Stimulated activated CD4-positive, alpha-beta T cell treated with anti-CD3 and anti-CD28 coated beads, Interleukin-4, amount 100 ng/mL, for 4 hours (primary cell): ENCODE results near the gene SH3PXD2B.

Source experiments
- DNase-seq, 2 experiments: peaks; one replicate each; pipeline ENCODE4 v3.0.0-alpha.2; 2020

SH3PXD2B gene

DNA sequence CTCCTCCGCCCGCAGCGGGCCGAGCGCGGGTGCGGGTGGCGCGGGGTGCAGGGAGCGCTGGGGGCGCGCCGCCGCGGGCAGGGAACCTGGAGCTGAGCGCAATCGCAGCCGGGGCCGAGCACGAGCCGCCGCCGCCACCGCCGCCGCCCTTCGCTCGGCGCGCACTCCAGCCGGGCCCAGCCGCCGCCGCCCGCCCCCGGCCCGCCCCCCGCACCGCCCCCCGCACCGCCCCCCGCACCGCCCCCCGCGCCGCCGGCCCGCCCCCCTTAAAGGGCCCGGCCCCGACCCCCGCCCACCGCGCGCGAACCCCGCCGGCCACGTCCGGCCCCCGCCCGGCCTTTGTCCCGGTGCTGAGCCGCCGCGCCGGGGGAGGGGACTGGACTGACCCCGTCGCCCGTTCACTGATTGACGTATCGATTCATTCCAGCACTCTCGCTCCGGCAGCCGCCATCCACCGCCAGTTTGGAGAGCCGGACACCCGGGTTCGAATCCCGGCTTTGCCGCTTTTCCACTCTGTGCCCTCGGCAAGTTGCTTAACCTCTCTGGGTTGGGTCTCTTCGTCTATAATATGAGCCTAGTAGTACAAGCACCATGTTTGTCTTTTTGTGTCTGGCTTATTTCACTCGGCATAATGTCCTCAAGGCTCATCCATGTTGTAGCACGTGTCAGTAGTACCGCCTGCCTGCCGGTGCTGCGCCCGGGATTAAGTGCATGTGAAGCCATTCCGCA lies at the start of gene SH3PXD2B:
TSS of gene SH3PXD2B (minus strand) at position 168 of the 729 bp plus-strand sequence. CDS start 173 bp downstream, outside the sequence.
- peak; percentile 21 to 42 for DNase-seq

DNA sequence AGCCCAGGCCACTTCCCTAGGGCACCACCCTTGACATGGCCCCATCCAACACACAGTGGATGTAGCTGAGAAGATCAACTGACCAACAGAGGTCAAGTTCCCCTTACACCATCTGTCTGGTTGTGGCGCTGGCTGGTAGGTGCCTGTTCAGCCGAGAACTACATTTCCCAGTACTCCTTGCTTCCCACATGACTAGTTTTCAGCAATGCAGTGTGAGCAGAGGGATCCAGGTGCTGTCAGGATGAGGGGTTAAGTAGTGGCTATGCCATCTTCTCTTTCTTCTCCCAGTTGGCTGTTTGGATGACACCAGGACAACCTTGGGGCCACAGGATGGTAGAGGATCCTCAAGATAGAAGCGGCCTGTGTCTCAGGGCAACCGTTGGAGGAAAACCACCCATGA lies 48.6 kb upstream of the SH3PXD2B start:
- DNase-seq: no peak

DNA sequence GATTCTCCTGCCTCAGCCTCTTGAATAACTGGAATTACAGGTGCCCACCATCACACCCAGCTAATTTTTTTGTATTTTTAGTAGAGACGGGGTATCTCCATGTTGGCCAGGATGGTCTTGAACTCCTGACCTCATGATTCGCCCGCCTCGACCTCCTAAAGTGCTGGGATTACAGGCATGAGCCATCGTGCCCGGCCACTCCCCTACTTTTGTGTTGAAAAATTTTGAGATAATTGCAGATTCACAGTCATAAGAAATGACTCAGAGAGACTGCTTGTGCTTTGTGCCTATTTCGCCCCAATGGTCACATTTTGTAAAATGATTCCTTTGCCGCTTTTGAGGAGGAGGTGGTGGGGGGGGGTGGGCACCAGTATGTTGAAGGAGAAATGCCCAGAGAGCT lies 48.1 kb upstream of the SH3PXD2B start:
- no peak for DNase-seq

DNA sequence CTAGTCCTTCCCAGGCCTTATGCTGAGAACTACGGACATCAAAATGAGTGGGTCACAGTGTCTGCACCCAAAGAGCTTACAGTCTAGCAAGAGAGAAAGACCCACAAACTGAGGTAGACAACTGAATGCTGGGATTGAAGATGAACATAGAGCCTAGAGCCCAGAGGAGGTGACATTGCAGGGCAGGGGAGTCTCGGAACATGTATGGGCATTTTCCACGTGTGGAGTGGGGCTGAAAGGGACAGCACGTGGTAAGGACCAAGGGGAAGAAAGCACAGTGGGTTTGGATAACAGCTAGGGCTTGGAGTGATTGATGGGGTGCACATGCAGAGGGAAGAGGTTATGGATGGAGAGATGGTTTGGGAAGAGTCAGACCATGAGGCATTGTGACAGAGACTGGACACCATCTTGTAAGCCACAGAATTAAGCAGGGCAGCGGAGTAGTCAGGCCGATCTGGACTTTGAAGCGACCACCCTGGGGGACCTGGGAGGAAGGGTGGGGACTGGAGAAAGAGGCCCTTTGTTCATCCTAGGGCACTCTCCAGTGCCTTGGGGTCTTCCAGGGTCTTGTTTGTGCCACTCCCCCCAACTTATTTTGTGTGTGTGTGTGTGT lies 47.5 kb upstream of the SH3PXD2B start:
- no peak for DNase-seq

DNA sequence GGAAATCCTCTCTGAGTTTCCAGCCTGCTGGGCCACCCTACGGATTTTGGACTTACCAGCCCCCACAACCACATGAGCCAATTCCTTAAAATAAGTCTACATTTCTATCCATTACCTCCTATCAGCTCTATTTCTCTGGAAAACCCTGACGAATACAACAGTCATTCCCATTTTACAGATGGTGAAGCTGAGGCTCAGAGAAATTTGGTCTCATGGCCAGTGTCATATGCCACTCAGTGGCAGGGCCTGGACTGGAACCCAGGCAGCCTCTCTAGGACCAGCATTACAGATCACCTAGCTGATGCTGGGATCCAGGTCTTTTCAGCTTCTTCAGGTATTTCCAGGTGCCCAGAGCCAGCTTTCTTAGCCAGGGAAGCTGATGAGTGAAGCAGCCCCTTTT lies 45.0 kb upstream of the SH3PXD2B start:
- no peak for DNase-seq

DNA sequence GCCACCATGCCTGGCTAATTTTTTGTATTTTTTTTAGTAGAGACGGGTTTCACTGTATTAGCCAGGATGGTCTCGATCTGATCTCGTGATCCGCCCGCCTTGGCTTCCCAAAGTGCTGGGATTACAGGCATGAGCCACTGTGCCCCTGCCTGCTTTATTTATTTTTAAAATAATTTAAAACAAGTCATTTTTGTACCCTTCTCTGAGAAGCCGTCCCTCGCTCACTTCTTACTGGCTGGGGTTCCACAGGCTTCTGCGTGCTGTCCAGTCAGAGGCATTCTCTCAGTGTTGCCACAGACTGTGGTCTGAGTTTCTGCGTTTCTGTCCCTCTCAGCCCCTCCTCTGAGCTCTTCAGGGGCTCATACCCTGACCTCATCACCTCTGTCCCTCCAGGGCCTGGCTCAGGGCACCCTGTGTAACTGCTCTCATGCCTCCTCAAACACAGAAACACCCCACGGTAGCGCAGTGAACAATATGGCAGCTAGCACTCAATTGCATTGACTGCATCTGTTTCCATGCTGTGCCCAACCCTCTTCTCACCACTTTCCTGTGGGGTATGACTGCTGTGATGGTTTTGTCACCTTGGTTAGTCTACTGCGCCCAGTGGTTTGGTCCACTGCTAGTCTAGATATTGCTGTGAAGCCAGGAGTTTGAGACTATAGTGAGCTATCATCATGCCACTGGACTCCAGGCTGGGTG lies 44.3 kb upstream of the SH3PXD2B start:
- DNase-seq: no peak

DNA sequence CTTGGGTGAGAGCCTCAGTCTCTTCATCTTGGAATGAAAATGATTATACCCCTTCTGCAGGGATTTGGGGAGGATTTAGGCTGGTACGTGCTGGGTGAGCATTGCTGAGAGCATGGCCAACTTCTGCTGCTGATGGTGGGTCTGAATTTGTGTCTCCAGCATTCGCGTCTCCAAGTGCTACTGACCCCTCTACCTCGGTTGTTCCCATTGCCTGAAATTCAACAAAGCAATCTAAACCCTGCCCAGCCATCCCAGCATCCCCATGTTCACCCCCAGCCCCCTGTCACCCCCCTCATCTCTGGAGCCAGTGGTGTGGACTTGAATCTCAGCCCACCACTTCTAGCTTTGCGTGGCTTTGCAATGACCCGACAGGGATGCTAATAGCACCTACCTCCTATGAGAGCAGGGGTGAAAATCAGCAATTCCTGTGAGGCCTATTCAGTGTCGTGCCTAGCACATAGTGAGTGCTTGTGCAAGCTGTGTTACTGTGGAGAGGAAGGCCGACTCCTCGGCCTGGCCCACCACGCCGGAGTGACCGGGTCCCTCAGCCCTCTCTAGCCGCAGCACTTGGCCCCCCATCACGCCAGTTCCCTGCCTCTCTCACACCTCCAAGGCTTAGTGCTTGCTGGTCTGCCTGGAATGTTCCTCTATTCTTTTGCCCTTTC lies 43.4 kb upstream of the SH3PXD2B start:
- no peak for DNase-seq

DNA sequence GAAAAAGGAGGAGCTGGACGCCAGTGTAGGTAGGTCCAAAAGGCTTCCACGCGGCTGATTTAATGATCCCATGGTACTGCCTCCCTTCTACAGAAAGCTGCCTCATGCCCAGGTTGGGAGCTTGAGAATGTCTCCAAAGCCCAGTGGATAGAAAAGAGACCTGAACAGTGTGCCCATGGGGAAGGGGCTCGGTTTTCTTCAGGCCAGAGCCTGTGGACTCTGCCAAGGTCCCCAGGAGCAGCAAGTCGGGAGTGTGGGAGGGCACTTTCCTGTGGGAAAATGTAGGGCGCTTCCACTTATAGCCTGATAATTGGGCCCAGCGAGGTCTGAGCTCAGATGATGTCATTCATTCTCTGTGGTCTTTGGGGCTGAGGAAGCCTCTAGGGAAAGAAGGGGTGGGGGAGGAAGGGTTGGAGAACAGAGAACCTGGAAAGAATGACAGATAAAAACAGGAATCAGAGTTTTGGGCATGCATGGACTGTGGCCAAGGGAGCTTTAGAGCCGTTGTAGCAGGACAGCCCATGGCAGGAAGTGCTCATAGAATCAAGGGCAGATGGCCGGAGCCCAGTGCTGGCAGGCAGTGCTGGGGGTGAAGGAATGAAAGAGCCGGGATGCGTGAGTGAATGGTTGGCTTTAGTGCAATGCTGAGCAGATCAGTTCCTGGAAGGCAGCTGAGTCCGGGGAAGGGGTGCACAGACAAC lies 42.5 kb upstream of the SH3PXD2B start:
- DNase-seq: no peak

DNA sequence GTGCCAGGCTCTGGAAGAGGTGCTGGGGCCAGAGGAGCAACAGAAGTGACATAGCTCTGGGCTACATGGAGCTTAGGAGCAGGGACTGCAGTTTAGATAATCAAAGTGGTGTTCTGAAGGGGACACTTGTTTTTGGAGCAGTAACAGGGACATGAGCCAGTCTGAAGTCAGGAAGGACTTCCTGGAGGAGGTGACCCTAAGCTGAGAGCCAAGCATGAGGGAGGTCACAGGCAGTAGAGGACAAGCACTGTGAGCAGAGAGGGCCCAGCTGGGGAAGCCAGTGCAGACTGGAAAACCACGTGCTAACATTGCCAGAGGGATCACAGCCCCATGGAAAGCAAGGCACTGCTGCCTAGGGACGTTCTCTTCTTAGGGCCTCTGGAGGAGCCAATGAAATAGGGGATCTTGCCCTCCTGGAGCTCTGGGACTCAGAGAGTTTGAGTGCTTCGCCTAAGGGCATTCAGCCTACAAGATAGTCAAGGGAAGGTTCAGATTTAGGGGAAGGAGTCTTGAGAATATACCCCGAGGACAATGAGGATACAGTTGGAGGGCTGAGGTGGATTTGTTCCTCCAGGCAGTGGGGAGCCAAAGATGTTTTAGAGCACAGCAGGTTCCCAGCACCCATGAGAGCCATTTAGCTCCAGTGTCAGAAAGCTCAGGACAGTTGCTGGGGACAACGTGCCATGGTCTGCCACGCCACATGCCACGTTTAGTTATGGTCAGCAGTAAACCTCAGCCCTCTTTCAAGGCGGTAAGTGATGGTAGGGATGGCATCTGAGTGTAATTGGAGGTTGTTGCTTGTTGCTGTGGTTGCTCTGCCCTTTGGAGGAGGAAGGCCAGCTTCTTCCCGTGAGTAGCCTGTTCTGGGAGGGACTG lies 40.5 kb upstream of the SH3PXD2B start:
- no peak for DNase-seq

DNA sequence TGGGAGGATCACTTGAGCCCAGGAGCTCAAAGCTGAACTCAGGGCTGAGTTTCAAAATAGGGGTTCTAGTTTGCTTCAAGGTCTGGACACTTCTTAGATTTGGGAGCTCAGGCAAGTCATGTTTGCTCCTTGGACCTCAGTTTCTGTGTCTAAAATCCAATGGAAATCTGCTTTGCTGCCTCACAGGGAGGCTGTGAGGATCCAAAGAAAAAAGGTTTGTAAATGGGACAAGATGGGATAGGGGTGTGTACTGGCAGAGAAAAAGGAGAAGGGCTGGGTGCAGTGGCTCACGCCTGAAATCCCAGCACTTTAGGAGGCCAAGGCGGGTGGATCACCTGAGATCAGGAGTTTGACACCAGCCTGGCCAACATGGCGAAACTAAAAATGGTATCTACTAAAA lies 39.6 kb upstream of the SH3PXD2B start:
- DNase-seq: no peak

DNA sequence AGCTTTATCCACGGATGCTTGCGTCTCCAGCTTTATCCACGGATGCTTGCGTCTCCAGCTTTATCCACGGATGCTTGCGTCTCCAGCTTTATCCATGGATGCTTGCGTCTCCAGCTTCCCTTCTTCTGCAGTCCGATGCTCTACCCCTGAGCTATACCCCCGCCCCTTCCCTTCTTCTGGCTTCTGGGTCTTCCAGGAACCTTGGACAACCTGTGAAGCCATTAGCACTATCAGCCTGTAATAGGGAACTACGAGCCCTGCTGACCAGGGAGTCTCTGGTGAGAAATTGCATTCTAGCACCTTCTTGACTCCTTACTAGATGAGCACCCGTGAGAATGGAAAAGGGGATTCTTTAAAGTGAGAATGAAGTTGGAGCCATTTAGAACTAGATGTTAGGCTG lies 39.1 kb upstream of the SH3PXD2B start:
- no peak for DNase-seq

DNA sequence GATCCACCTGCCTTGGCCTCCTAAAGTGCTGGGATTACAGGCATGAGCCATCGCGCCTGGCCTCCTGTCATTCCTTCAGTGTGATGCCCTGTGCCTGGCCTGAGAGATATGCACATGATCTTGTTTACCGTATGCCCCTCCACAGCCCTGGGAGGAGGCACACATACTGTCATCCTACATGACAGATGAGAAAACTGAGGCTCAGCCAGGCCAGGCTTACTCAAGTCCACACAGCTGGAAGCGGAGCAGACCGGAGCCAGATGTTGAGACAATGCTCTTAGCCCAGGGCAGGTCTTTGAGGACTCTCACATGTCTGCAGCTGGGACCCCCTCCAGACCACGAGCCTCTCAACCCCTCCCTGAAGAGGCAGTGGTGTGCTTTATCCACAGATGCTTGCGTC lies 38.7 kb upstream of the SH3PXD2B start:
- DNase-seq: no peak

DNA sequence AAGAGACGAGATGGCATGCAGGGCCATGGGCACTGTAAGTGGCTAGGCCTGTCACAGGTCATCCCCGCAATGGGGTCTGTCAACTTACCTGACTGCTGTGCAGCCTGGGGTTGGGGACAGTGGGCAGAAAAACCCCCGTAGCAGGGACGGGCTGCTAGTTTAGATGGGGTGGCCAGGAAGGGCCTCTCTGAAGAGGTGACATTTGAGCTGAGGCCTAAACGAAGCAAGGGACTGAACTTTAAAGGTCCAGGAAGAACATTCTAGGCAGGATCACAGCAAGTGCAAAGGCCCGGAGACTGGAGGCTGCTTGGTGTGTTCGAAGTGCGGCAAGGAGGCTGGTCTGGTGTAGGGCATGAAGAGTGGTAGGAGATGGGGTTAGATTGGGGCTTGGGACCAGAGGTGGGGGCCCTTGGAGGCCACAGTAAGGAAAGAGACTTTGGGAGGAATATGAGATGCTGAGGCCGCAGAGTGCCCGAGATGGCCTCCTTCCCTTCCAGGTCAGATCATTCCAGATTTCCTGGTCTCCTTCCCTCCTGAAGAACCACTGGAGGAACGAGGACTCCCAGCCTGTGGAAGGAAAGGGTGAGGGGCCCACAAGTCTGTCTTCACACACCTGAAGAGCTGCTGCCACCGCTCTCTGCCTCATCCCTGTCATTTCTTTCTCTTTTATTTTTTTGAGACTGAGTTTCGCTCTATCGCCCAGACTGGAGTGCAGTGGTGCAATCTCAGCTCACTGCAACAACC lies 37.9 kb upstream of the SH3PXD2B start:
- no peak for DNase-seq

DNA sequence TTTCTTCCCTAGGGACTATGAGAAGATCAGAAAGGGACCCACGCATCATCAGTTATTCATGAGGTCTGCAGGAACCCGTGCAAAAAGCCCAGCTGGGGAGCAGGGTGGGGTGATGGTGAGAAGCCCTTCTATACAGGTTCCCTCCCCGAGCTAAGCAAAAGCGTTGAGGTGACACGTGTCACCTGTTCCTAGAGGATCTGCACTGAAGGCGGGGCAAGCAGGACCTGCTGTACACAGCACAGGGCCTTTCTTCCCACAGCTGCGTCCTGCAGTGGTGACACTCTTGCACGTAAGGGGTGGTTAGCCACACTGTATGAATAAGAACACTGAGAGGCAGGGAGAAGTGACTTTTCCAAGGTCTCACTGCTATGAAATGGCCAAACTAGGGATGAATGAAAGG lies 37.2 kb upstream of the SH3PXD2B start:
- no peak for DNase-seq

DNA sequence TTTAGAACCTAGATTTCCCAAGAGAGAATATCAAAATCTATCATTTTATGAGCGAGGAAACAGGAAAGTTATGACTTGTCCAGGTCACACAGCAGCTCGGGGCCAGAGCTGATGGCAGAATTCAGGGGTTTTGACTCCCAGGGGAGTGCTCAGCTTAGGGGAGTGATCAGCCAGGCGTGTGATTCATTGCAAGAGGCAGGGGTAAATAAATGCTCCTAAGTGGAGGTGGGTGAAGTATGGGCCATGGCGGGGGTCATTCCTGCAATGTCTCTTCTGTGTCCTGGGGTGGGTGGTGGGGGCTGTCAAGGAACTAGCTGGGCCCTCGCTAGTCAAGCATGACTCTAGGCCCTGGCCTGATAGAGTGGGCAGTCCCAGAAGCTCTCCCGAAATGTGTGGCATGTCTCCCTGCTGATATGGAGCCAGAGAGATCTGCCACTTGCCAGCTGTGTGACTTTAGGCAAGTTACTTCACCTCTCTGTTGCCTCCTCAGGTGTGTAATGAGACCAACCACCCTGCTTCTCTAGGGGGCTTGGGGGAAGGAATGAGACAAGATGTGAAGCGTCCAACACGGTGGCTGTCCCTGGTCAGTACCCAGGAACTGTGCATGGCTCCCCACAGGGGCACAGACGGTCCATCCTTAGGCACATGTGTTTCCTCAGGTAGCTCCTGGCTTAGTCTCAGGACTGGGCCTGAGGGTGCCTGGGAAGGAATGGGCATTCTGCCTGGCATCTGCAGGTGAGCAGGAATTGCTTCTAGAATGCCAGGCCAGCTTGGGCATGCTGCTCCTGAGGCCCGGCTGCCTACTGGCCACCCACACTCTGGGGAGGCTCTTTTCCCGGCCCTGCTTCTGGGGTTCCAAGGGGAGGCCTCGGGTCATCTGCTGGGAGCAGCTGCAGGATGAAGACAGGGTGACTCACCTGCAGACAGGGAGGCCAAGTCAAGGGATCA lies 36.5 kb upstream of the SH3PXD2B start:
- no peak for DNase-seq

DNA sequence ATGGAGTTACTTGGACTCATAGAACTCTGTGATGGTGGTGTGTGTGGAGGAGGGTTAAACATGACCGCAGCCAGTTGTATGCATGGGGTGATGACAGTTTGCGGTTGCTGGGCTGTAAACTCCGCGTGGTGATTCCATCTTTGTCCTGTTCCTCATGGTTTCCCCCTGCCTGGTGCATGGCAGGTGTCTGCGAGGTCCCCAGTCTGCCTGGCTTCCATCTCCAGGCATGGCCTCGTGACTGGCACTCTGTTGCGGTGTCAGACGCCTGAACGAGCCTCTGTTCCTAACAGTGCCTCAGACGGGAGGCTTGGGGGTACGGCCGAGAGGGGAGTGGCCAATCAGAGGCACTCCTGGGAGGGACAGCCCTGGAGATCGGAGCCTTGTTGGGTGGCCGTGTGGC lies 33.9 kb upstream of the SH3PXD2B start:
- DNase-seq: no peak

DNA sequence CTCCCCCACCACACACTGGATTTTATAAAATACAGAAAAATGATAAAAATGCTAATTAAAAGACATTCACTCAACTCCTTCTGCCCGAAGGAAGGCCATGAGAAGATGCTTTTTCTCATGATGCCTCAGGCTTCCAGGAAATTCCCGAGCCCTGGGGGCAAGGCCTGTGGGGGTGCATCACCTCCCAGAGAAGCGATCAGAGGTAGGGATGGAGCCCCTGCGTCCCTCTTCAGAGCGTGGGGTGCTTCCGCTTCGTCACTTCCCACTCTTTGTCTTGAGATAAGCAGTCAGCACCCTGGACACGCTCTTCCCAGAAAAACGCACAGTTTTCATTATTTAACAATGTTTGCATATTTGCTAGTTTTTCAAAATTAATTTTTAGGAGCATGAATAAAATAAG lies 33.3 kb upstream of the SH3PXD2B start:
- no peak for DNase-seq

DNA sequence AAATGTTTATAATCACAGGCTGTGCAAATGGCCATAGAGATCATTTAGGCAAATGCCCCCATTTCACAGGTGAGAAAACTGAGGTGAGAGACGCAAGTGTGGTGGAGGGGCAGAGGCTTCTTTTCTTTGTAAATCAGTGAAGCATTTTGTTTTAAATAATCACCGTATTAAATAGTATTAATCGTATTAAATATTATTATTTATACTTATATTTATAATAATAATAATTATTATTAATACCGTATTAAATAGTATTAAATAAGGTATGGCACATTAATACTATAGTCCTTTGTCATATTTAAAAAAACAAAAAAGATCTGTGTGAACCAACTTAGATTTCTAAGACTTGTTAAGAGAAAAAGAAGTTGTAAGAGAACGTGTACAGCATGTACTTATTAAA lies 32.6 kb upstream of the SH3PXD2B start:
- DNase-seq: no peak

DNA sequence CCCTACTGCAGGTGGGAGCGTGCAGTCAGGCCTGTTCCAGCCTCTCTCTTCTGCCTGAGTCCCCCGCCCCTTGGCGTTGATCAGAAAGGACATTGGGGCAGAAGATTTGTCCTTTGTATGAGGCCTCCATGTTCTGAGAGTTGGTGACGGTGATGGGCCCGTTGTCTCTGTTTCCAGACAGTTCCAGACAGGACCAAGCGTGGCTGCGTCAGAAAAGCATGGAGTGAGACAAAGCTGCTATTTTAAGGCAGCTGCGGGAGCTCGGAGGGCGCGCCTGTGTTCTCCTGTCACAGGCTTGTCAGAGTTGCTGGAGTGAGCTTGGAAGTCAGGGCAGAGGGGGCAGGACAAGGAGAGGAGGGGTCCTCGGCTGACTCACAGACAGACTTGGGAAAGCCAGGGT lies 32.1 kb upstream of the SH3PXD2B start:
- DNase-seq: no peak
